Parathyroid adenoma (tissue), 2 donors: ENCODE measurements around the gene PSMA7.

ENCODE experiments used
- H2AFZ ChIP-seq: fragments of 300-600 bp; sonication (generic); one replicate; pipeline ENCODE4 v1.7.0; 2017; ENCODE audit warnings: antibody characterized with exemption, mild to moderate bottlenecking
- H3K27ac ChIP-seq: fragments of 300-600 bp; sonication (generic); one replicate; pipeline ENCODE4 v1.7.0; 2017
- H3K27me3 ChIP-seq: fragments of 300-600 bp; sonication (generic); one replicate; pipeline ENCODE4 v1.7.0; 2017; ENCODE audit warnings: low read length; ENCODE audit not compliant: control insufficient read depth, insufficient read depth
- H3K36me3 ChIP-seq: fragments of 300-600 bp; sonication (generic); one replicate; pipeline ENCODE4 v1.7.0; 2017; ENCODE audit warnings: low read length; ENCODE audit not compliant: control insufficient read depth, insufficient read depth
- H3K4me1 ChIP-seq: fragments of 300-600 bp; sonication (generic); one replicate; pipeline ENCODE4 v1.7.0; 2017; ENCODE audit warnings: control low read depth
- H3K4me2 ChIP-seq: fragments of 300-600 bp; sonication (generic); one replicate; pipeline ENCODE4 v1.7.0; 2017; ENCODE audit warnings: low read length
- H3K4me3 ChIP-seq: fragments of 300-600 bp; sonication (generic); one replicate; pipeline ENCODE4 v1.7.0; 2017; ENCODE audit warnings: low read depth, low read length
- H3K79me2 ChIP-seq: fragments of 300-600 bp; sonication (generic); one replicate; pipeline ENCODE4 v1.7.0; 2017; ENCODE audit warnings: control low read depth
- H3K9ac ChIP-seq: fragments of 300-600 bp; sonication (generic); one replicate; pipeline ENCODE4 v1.7.0; 2017; ENCODE audit warnings: mild to moderate bottlenecking
- H3K9me3 ChIP-seq: fragments of 300-600 bp; sonication (generic); one replicate; pipeline ENCODE4 v1.7.0; 2017; ENCODE audit warnings: low read length; ENCODE audit not compliant: control insufficient read depth
- CTCF ChIP-seq: fragments of 300-600 bp; sonication (generic); IDR thresholded peaks from one replicate; pipeline ENCODE4 v1.7.0; 2017; ENCODE audit warnings: antibody characterized with exemption, mild to moderate bottlenecking
- donor health status: primary hyperparathyroidism.

PSMA7 gene

GRCh38 chr20:62171245-62171644, 28.1 kb upstream of the PSMA7 start:
- no peaks in the 10 kb centered on the region for H3K79me2 ChIP-seq
- H3K4me1 ChIP-seq: no peaks in the 10 kb centered on the region
- peak overlapping the region; percentile 16 for H3K27ac ChIP-seq
- H3K36me3 ChIP-seq: no peaks in the 10 kb centered on the region
- no peak overlapping the region for H3K9ac ChIP-seq
- H3K9me3 ChIP-seq: no peaks in the 10 kb centered on the region
- no peak overlapping the region for H2AFZ ChIP-seq
- H3K4me3 ChIP-seq: no peak overlapping the region
- H3K4me2 ChIP-seq: no peak overlapping the region
- TF ChIP-seq CTCF: no peak
- no peaks in the 10 kb centered on the region for H3K27me3 ChIP-seq

- no peak overlapping the region for H3K4me3 ChIP-seq
- H3K9ac ChIP-seq: no peak overlapping the region
- H3K36me3 ChIP-seq: no peaks in the 10 kb centered on the region
- no peak for TF ChIP-seq CTCF
- no peaks in the 10 kb centered on the region for H3K4me1 ChIP-seq
- no peak overlapping the region for H3K27ac ChIP-seq
- H3K9me3 ChIP-seq: no peaks in the 10 kb centered on the region
- no peak overlapping the region for H3K4me2 ChIP-seq
- no peak overlapping the region for H2AFZ ChIP-seq
- no peaks in the 10 kb centered on the region for H3K79me2 ChIP-seq
- no peaks in the 10 kb centered on the region for H3K27me3 ChIP-seq
Observed at GRCh38 chr20:62170536-62170935, 27.3 kb upstream of the PSMA7 start.

- Histone ChIP-seq H3K27ac (no peak overlapping the region), H3K4me2 (no peak overlapping the region), H3K9ac (no peak overlapping the region), H3K4me3 (no peak overlapping the region), H2AFZ (no peak overlapping the region), H3K36me3 (no peaks in the 10 kb centered on the region), H3K9me3 (no peaks in the 10 kb centered on the region), H3K27me3 (no peaks in the 10 kb centered on the region), H3K79me2 (no peaks in the 10 kb centered on the region), H3K4me1 (no peaks in the 10 kb centered on the region)
- no peak for TF ChIP-seq CTCF
Observed at GRCh38 chr20:62168890-62169435, 25.8 kb upstream of the PSMA7 start.

GRCh38 chr20:62168061-62168460, 24.9 kb upstream of the PSMA7 start:
- Histone ChIP-seq H3K27ac (no peak overlapping the region), H3K79me2 (no peaks in the 10 kb centered on the region), H3K9me3 (no peaks in the 10 kb centered on the region), H3K4me1 (no peaks in the 10 kb centered on the region), H3K9ac (no peak overlapping the region), H2AFZ (no peak overlapping the region), H3K4me3 (no peak overlapping the region), H3K27me3 (no peaks in the 10 kb centered on the region), H3K4me2 (no peak overlapping the region), H3K36me3 (no peaks in the 10 kb centered on the region)
- TF ChIP-seq CTCF: no peak

GRCh38 chr20:62167474-62167873, 24.3 kb upstream of the PSMA7 start:
- Histone ChIP-seq H3K4me2 (no peak overlapping the region), H3K4me1 (no peaks in the 10 kb centered on the region), H3K4me3 (no peak overlapping the region), H3K27ac (no peak overlapping the region), H3K9me3 (no peaks in the 10 kb centered on the region), H3K27me3 (no peaks in the 10 kb centered on the region), H2AFZ (no peak overlapping the region), H3K79me2 (no peaks in the 10 kb centered on the region), H3K9ac (no peak overlapping the region), H3K36me3 (no peaks in the 10 kb centered on the region)
- no peak for TF ChIP-seq CTCF
